Thymus (tissue), 11 donors: Measurements from ENCODE around the gene WDR82. TPM values are rescaled to one million over a fixed set of nuclear protein-coding genes. Genes with fewer than 3 reads are reported as not detected.

Experiments used
- DNase-seq, 9 donors: peaks; one replicate each; pipeline ENCODE4 v3.0.0-alpha.2; 2013; ENCODE audit warnings: low spot score in 9 of 9, low read depth in 6 of 9, missing footprints in 1 of 9
- H3K27ac ChIP-seq, 2 donors: one replicate each; pipeline ENCODE4 v1.5.1; 2013; ENCODE audit warnings: control low read depth in 1 of 2, low read depth in 1 of 2, low read length in 1 of 2, mild to moderate bottlenecking in 1 of 2, moderate library complexity in 1 of 2
- H3K27me3 ChIP-seq, 2 donors: one replicate each; pipeline ENCODE4 v1.5.1; 2013; ENCODE audit warnings: low read length in 1 of 2; ENCODE audit not compliant: control insufficient read depth in 2 of 2, insufficient read depth in 1 of 2
- H3K36me3 ChIP-seq, 2 donors: one replicate each; pipeline ENCODE4 v1.5.1; 2013; ENCODE audit warnings: low read length in 1 of 2, mild to moderate bottlenecking in 1 of 2, moderate library complexity in 1 of 2; ENCODE audit not compliant: control insufficient read depth in 2 of 2, insufficient read depth in 2 of 2
- H3K4me1 ChIP-seq, 2 donors: one replicate each; pipeline ENCODE4 v1.5.1; 2013; ENCODE audit warnings: low read length in 2 of 2; ENCODE audit not compliant: control insufficient read depth in 2 of 2, insufficient read depth in 2 of 2
- H3K4me3 ChIP-seq, 2 donors: one replicate each; pipeline ENCODE4 v1.5.1; 2013; ENCODE audit warnings: low read length in 2 of 2, control low read depth in 1 of 2, mild to moderate bottlenecking in 1 of 2
- H3K9me3 ChIP-seq, 2 donors: one replicate each; pipeline ENCODE4 v1.5.1; 2013; ENCODE audit warnings: low read length in 1 of 2, mild to moderate bottlenecking in 1 of 2; ENCODE audit not compliant: control insufficient read depth in 2 of 2, insufficient read depth in 1 of 2
- WGBS: extraction: QIAGEN DNeasy Blood & Tissue Kit; methylation state at CpG from one replicate; pipeline ENCODE4 v1.1.7; 2013; 5-methylcytosine and 5-hydroxymethylcytosine counted together
- polyA plus RNA-seq: library from polyadenylated mRNA; stranded (reverse); fragments of 200-250 nt; gene quantifications from one replicate; pipeline ENCODE4 v1.2.3, GENCODE V29; 2013
- total RNA-seq: library from RNA; stranded (reverse); fragments of 120-200 nt; gene quantifications from one replicate; pipeline ENCODE4 v1.2.4, GENCODE V29; 2013
- donor health status: healthy.

The WDR82 gene
- total and polyA plus RNA-seq, 2 donors = 47.4 to 60.5 TPM

DNA sequence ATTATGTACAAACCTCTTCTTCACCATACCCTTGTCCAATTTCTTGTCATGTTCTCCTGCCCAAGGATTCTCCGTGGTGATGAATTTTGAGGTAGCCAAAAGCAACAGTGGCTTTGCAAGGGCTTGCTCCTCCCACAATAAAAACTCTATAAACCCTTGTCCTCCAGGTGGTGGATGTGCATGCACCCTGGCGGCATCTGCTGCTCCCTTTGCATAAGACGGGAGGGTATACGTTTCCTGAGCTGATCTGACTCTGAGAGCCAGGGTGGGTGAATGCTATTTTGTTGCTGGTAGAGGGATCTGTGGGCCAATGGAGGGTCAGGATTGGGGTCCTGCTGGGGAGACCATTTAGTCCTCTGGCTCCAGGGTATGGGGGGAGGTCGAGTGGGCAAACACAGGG, 43.0 kb upstream of the WDR82 start:
- Histone ChIP-seq H3K27ac (no peak overlapping the region), H3K27me3 (peaks cover 0 to 2% of the 10 kb centered on the region in 2 donors), H3K4me1 (peaks cover 2 to 15% of the 10 kb centered on the region in 2 donors), H3K36me3 (no peaks in the 10 kb centered on the region), H3K9me3 (peaks cover 0 to 4% of the 10 kb centered on the region in 2 donors), H3K4me3 (no peak overlapping the region)
- 89% methylated on average over 5 of the region's 5 CpGs for WGBS
- no peak for DNase-seq

DNA sequence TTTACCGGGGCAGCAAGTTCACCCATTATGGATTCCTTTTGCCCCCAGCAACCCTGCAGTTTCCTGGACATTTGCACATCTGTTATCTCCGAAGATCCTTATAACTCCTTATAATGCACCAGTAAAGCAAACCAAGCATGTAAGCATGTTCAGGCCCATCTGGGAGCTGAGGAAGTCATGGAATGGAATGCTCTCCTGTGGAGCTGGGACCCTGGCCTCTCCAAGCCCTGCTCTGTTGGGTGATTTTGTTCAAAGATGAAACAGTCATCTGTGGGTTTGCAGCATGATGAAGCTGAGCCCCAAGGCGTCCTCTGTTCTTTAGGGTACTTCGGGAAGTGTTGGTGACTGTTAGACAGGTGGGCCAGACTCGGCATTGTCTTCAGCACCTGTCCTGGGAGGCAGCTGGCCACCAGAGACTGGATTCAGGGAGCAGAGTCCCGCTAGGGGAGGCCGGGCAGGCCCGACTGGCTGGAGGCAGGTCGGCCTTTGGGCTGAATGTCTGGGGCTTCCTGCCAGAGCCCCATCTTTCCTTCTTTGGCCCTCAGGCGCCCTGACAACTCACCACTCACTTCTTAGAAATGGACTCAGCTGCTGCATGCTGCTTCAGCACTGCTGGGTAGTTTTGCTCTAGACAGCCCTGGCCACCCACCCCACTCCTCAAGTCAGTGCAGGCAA, 41.6 kb upstream of the WDR82 start:
- H3K9me3 ChIP-seq = peaks cover 0 to 4% of the 10 kb centered on the region in 2 donors
- H3K27me3 ChIP-seq = peaks cover 0 to 2% of the 10 kb centered on the region in 2 donors
- H3K4me1 ChIP-seq = peaks cover 2 to 20% of the 10 kb centered on the region in 2 donors
- no peak overlapping the region for H3K27ac ChIP-seq
- 95% methylated on average over 10 of the region's 10 CpGs for WGBS
- DNase-seq = no peak
- H3K4me3 ChIP-seq = no peak overlapping the region
- H3K36me3 ChIP-seq = no peaks in the 10 kb centered on the region

DNA sequence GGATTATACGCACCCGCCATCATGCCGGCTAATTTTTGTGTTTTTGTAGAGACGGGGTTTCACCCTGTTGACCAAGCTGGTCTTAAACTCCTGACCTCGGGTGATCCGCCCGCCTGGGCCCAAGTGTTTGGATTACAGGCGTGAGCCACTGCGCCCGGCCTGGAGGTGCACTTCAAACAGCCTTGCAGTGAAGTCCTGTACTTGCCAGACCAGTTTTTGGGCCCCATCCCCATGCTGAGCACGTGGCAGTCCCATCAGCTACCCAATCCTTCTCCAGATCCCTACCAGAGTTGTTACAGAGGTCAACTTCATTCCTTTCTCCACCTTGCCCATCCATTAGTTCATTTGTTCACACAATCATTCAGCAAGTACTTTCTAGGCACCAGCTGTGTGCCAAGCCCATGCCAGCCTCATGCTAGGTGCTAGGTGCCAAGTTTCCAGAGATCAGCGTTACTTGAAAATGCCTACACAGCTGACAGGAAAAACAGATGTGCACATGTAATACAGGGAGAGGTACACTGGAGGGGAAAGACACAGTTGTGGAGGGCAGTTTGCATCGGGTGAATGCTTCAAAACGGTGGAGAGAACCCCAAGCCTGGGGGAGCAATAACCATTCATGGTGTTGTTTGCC, 39.9 kb upstream of the WDR82 start:
- Histone ChIP-seq H3K36me3 (no peaks in the 10 kb centered on the region), H3K4me1 (peaks cover 2 to 26% of the 10 kb centered on the region in 2 donors), H3K27me3 (peaks cover 0 to 2% of the 10 kb centered on the region in 2 donors), H3K27ac (no peak overlapping the region), H3K4me3 (no peak overlapping the region), H3K9me3 (peaks cover 0 to 4% of the 10 kb centered on the region in 2 donors)
- no peak for DNase-seq
- WGBS = 93% methylated on average over 14 of the region's 14 CpGs

DNA sequence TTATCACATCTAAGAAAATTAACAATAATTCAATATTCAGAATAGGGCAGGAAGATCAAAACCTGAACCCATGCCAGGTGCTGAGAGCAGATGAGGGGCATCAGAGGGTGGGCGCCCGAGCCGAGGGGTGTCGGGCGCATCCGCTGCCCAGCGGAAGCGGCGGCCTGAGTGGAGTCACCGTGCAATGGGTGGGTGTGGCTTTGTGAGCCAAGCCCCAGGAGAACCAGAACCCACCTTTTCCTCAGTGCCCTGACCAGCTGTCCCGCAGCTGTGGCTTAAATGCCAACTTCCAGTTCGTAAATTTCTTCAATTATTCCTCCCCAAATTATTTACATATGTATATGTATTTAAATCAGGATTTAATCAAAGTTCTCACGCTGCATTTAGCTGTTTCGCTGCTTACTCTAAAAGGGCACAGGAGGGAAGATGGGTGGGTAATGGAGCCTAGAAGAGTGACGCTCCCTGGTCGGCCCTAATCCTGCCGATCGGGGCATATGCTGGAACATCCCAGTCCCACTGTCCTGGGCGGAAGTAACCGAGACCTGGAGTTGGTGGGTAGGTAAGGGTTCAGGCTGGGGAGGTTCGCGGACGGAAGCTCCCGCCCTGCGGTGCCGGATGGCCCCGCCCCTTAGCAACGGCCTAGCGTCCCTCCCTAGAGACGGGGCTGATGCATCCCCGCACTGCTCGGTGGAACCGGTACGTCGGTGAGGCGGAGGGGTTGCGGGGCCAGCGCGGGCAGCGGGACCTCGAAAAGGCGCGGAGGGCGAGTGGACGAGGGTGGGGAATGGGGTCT, 39.0 kb upstream of the WDR82 start:
- no peak overlapping the region for H3K27ac ChIP-seq

DNA sequence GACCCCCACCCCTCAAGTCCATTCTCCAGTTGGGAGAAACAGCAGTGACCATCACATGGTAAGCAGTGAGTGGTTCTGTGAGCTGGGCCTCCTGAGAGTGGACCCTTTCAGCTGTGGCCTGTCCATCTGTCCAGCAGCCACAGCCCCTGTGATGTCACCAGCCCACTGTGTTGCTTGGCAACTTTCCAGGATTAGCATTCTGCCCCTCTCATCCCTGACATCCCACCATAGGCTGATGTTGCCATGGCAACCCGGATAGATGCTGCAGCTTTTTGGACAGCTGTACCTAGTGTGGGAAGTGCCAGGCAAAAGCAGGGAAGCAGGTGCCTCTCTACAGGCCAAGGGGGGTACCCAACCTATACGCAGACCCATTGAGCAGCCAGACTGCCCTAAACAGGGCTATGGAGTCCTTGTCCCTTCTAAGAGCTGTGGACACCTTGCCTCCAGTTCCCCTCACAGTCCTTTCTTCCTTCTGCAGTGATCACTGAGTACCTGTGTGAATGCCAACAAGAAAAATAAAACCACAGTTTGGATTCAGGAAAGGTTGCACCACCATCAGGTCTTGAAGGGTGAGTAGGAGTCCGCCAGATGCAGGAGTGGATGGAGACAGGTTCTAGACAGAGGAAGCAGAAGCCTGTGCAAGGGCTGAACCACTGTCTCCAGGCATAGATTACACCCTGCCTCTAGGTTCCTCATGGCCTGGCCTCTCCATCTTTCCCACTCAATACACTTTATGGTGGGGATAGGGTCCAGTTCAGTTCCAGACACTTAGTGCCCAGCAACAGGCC, 37.7 kb upstream of the WDR82 start, which contains the start of gene DNAH1:
DNAH1 (plus strand) TSS at position 343 of the 788 bp plus-strand sequence. CDS start 6,124 bp downstream, outside the sequence.
- Histone ChIP-seq H3K4me3 (no peak within 1 kb of the TSS), H3K36me3 (no peaks in the 10 kb centered on the region), H3K9me3 (peaks cover 0 to 4% of the 10 kb centered on the region in 2 donors), H3K27me3 (peaks cover 0 to 2% of the 10 kb centered on the region in 2 donors), H3K27ac (no peak within 1 kb of the TSS), H3K4me1 (peaks cover 2 to 26% of the 10 kb centered on the region in 2 donors)
- 97% methylated on average over 3 of the region's 3 CpGs for WGBS
- DNase-seq = no peak

More for the DNA sequence above, 39.0 kb upstream of the WDR82 start:
- 30% methylated on average over 45 of the region's 45 CpGs for WGBS
- no peaks in the 10 kb centered on the region for H3K36me3 ChIP-seq
- peak in 8 of 9 donors; percentile 56 to 83 (median 68) for DNase-seq
- H3K27me3 ChIP-seq = peaks cover 0 to 2% of the 10 kb centered on the region in 2 donors
- H3K4me3 ChIP-seq = peak overlapping the region; percentile 17 to 37
- peaks cover 2 to 26% of the 10 kb centered on the region in 2 donors for H3K4me1 ChIP-seq
- peaks cover 0 to 4% of the 10 kb centered on the region in 2 donors for H3K9me3 ChIP-seq

DNA sequence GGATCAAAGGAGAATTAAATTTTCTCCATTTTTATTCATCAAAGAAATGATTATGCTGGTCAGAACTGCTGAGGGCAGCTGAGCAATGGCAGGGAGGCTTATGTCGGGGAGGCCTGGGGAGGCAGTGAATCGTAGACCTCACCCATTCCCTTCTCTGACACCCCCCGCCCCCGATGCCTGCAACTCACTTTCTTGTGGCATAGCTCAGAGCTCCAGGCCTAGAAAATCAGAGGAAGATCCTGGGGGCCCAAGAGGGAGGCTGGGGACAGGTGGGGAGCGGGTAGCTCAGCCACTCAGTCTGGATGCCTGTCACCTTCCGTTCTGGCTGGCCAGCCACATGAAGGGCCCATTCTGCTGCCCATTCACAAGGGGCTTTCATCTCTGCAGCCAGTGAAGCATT, 36.6 kb upstream of the WDR82 start:
- peaks cover 0 to 2% of the 10 kb centered on the region in 2 donors for H3K27me3 ChIP-seq
- 87% methylated on average over 6 of the region's 6 CpGs for WGBS
- no peak for DNase-seq
- peaks cover 0 to 4% of the 10 kb centered on the region in 2 donors for H3K9me3 ChIP-seq
- H3K36me3 ChIP-seq = peaks cover 0 to under 1% of the 10 kb centered on the region in 2 donors
- peaks cover 2 to 29% of the 10 kb centered on the region in 2 donors for H3K4me1 ChIP-seq
- H3K27ac ChIP-seq = no peak overlapping the region
- H3K4me3 ChIP-seq = no peak overlapping the region

DNA sequence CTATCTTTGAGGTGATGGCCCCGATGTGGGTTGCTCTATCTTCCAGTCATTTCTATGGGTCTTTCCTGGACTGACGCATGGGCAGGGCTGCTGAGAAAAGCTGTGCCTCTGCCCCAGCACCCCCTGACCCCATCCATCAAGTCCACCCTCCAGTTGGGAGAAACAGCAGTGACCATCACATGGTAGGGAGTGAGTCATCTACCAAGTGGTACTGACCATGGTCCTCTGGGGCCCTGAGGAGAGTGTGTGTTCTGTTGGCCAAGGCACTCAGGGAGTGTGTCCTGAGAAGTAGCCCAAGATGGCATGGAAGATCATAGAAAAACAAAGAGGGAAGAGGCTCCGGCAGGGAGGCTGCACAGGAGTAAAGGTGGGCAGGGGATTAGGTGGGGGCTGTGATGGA, 36.0 kb upstream of the WDR82 start:
- H3K9me3 ChIP-seq = peaks cover 0 to 4% of the 10 kb centered on the region in 2 donors
- 96% methylated on average over 3 of the region's 3 CpGs for WGBS
- peaks cover 0 to 2% of the 10 kb centered on the region in 2 donors for H3K27me3 ChIP-seq
- H3K36me3 ChIP-seq = peaks cover 0 to 3% of the 10 kb centered on the region in 2 donors
- H3K27ac ChIP-seq = no peak overlapping the region
- DNase-seq = no peak
- peaks cover 2 to 29% of the 10 kb centered on the region in 2 donors for H3K4me1 ChIP-seq
- H3K4me3 ChIP-seq = no peak overlapping the region

DNA sequence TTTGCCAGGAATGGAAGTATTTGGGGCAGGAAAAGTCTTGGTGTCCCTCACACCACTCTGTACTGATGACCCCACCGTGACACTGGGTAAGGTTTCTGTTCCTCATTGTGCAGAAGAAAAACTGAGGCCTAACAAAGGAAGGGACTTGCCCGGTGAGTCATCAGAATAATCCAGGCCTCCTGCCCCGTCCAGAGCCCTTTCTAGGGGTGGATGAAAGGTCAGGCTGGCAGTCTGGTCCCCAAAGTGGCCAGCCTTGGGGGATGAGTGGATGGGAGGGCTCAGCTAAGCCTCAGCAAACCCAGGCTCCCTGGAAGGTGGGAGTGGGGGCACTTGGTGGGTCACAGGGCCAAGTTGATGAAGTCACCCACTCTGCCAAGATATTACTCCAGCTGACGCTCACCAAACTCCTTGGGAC, 35.3 kb upstream of the WDR82 start:
- H3K27ac ChIP-seq = no peak overlapping the region
- H3K27me3 ChIP-seq = peaks cover 0 to 2% of the 10 kb centered on the region in 2 donors
- H3K4me3 ChIP-seq = no peak overlapping the region
- no peak for DNase-seq
- peaks cover 2 to 29% of the 10 kb centered on the region in 2 donors for H3K4me1 ChIP-seq
- peaks cover 0 to 4% of the 10 kb centered on the region in 2 donors for H3K9me3 ChIP-seq
- 92% methylated on average over 4 of the region's 4 CpGs for WGBS
- H3K36me3 ChIP-seq = peaks cover 0 to 3% of the 10 kb centered on the region in 2 donors
